NCI-H1417 (cell line): ENCODE results near the gene H3-3A.

Experiments
- DNase-seq, 3 experiments: peaks; one replicate each; lab custom pipeline; 2025; lab: John Stamatoyannopoulos, UW

The H3-3A gene

DNA sequence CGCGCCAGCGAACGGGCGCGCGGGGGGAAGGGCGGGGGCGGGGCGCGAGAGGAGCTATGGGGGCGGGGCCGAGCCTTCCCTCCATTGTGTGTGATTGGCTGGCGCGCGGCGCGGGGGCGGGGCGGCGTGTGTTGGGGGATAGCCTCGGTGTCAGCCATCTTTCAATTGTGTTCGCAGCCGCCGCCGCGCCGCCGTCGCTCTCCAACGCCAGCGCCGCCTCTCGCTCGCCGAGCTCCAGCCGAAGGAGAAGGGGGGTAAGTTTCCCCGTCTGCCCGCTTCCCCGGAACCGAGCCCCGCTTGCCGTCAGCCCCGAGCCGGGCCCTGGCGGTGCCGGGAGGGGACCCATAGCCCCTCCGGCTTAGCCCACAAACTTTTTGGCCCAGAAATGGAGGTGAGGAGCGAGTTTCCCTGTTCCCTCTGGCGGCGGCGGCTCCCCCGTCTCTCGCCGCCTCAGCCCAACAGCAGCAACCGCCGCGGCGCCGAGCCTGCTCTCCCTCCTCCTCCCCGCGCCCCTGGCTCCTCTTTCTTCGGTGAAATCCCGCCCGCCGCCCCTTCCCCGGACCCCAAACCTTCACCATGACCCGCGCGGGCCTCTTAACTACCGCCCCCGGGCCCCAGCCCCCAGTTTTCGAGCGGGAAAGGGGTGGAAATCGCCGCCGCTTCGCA is at the start of gene H3-3A:
TSS of gene H3-3A (plus strand) at position 159 of the 666 bp plus-strand sequence. CDS start 1,636 bp downstream, outside the sequence.
- peak; percentile 89 to 97 (median 95) for DNase-seq

DNA sequence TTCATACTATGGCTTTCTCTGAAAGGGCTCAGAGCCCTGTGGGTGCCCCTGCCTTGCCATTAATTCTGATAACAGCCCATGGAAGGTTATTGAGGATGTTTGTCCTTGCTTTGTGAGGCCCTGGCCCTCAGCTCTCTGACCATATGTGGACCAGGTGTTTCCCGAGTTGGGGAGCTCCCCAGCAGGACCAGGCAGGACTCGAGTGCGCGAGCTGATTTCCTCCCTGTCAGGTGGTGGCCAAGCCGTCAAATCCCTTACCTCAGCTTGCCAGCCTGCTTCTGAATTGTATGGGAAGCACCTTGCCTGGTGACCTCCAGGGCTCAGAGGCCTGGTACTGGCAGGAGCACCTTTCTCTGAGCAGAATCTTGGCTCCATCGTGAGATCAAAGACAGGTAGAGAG is 45.4 kb upstream of the H3-3A start:
- no peak for DNase-seq

DNA sequence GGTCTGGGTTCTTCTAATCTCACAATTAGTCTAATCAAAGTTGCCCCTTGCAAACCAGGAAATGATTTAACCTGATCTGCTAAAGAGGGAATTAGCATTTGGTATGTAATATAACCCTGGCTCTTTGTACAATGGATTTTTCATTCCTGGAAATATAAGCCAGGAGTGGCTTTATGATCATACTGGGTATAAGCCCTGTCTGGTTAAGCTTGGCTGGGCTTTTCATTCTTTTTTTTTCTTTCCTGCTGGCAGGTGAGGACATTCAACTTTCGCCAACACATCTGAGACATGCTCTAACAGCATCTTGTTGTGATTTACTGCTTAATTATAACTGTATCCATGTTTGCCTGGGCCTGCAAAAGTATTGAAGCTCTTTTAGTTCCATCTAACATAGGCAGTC is 42.9 kb upstream of the H3-3A start:
- peak; percentile 3 to 63 (median 18) for DNase-seq

DNA sequence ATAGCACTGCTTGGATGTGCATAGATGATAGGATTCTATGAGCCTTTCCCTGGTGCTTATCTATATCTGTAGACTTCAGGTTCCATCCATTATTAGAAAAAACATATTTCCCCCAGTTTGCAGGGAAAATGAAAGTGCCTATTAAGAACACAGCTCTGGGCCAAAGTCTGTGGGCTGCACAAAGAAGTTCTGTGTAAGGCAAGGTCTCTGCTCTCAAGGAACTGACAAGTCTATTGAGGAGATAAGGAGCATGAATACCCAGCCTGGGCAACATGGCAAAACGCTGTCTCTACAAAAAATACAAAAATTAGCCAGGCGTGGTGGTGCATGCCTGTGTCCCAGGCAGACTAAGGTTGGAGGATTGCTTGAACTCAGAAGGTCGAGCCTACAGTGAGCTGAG is 41.1 kb upstream of the H3-3A start:
- DNase-seq, result no peak

DNA sequence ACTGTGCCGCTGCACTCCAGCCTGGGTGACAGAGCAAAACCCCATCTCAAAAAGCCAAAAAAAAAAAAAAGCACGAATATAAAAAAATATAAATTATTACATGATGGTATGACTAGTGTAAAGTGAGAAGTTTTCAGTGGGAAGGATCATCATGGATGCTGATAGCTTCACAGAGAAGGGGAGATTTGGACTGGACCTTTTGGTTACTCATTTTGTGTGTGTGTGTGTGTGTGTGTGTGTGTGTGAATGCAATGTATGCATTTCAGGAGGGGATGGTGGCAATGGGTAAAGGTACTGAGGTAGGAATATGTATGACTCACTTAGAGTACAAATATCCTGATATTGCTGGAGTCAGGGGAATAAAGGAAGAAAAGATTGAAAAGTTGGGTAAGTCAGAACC is 40.7 kb upstream of the H3-3A start:
- DNase-seq, result no peak

DNA sequence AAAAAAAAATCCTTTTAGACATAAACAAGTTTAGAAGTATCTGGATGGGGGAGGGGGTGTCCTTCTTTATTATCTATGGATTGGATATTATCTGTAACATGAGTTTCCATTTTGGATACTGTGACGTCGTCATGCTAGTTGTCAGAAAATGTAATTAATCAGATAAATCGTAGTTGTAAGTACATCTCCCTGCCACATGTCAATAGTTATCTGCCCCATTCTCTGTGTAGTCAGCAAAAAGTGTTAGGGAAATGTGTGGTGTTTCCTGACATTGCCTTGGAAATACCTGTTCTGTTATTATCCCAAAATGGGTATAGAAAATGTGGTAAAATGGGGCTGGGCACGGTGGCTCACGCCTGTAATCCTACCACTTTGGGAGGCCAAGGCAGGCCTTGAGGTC is 38.8 kb upstream of the H3-3A start:
- DNase-seq, result peak in 1 of 3 experiments; percentile 4

DNA sequence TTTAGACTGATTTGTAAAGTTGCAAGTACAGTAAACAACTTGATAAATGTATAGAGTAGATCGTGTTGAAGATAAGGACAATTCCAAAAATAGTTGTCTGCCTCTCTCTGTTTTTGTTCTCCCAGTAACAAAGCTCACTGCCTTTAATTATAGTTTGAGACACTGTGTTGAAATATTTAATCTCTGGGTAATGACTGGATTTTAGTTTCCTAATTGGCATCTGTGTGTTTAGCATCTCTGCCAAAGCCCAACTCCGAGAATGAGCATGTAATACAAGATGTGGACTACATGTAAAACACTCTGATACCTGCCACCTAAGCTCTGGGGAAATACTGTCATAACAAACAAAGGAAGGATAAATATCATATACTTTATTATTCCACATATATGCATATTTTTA is 35.7 kb upstream of the H3-3A start:
- DNase-seq, result peak in 2 of 3 experiments; percentile 8 to 61

DNA sequence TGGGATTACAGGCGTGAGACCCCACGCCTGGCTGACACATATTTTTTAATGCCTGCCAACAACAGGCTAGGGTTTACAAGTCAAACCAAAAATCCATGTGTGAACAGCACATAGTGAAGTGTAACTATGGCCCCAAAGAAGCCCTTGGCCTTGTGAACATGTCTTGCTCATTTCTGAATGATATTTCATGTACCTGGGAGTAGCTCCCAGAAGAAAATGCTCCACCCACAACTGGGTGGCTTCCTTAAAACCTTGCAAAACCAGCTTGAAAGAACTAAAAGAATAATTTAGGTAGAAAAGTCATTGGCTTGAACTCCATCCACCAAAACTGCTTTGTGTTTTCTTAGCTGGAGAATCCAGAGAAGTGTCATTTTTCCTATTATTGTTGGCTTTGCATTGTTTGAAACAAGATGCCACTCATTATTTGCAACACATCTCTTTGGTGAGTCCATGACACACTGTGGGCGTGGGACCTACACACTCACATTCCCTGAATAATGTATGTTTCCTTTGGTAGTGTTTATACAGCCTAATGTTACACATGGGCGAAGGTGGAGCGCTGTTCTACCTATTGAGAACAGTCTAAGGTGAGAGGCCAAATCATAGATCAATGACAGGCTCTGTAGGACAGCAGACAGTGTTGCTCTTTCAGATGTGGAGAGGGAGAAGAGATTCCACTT is 34.8 kb upstream of the H3-3A start:
- DNase-seq, result no peak

DNA sequence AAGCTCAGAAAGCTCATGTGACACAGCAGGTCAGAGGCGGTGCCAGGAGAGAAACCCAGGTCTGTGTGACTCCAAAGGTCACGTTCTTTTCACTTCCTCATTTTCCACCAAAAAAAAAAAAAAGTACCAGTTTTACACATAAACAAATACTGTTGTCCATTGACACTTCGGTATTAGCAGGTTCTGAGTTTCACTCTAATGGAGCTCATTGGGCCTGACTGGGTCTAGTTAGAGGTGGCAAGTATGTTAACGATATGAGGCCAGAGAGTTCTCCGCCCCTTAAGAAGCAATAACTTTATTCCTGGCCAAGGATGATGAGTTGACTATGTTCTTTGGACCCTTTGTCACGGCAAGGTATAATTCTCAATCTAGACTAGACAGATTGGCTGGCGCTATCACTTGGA is 33.4 kb upstream of the H3-3A start:
- DNase-seq, result no peak

DNA sequence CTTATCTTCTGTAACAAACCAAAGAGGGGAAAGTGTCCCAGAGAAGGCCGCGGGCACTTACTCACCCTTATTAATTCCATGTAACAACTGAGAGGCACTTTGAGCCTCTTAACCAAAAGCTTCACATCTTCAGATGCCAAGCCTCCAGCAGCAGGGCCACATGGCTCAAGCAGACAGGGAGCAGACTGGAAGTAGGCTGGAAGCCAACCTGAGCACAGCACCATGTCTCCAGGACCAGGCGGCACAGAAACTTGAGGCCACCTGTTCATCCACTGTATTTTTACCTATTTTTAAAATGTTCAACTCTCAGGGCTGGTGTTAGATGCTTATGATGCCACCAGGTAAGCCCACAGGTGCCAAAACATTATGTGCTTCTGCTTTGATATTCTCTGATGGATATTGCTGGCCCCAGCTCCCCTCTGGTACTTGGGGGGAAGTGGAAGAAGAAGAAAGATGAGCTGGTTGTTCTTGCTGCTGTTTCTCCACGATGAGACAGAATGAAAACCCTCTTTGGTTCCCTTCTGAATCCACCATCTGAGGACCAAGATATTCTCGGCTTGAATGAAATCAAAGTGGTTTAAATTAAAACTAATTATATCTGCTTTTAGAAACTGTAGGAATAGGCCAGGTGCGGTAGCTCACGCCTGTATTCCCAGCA is 32.8 kb upstream of the H3-3A start:
- DNase-seq, result no peak

DNA sequence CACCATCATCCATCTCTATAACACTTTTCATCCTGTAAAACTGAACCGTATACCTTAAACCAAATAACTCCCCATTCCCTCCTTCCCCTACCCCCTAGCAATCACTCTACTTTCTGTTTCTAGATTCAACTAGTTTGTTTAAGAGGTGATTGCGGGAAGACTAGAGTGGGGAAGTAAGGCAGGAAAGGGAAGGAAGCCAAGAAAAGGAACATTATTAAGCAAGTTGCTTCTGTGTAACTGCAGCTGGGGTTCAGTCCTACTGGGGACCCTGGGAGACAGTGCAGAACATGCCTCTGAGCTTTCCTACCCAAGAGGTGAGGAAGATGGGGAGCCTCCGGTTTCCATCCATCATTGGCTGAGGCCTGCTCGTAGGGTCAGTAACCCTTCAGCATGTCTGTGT is 28.9 kb upstream of the H3-3A start:
- no peak for DNase-seq

DNA sequence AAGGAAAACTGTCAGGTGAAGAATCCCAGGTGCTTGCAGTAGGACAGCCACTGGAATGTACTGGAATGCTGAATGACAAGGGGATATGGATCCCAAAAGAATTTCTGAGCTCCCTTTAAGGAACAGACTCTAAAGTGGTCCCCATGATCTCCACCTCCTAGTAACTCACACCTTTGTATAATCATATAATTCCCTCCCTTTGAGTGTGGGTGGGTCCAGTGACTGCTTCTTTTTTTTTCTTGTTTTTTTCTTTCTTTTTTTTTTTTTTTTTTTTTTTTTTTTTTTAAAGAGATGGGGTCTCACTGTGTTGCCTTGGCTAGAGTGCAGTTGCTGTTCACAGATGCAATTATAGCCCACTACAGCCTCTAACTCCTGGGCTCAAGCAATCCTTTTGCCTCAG is 28.5 kb upstream of the H3-3A start:
- no peak for DNase-seq

DNA sequence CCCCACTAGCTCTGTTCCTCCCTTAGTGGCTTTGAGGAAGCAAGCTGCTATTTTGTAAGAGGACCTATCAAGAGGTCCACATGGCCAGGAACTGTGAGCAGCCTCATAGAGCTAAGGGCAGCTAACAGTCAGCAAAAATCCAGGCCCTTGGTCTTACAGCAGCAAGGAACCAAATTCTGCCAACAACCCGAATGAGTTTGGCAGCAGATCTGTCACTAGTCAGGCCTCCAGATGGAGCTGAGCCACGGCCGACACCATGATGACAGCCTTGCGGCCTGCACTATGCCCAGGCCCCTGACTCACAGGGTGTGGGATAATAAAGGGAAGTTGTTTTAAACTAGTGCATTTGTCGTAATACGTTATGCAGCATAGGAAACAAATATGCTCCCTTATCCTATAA is 28.0 kb upstream of the H3-3A start:
- DNase-seq, result no peak

DNA sequence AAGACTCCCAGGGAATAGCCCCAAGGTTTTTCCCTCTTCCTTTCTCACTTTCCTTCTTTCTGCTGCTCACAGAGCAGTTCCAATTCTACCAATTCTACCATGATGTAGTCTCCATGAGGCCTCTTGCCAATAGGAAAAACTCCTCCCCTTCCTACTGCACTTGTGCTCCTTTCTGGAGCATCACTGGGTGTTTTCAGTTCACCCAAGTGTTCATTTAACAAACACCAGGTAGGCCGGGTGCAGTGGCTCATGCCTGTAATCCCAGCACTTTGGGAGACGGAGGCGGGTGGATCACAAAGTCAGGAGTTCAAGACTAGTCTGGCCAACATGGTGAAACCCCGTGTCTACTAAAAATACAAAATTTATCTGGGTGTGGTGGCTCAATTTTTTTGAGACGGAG is 26.6 kb upstream of the H3-3A start:
- DNase-seq, result no peak

DNA sequence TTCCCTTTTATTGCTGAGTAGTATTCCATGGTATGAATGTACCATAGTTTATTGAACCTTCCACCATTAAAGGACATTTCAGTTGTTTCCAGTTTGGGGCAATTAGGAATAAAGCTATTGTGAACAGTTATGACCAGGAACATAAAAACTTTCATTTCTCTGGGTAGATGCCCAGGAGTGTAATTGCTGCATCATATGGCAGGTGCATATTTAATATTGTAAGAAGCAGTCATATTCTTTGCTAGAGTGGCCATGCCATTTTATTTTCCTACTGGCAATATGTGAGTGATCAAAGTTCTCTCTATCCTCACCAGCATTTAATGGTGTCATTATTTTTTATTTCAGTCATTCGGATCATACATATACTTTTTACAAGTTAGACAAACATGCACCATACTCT is 23.9 kb upstream of the H3-3A start:
- no peak for DNase-seq

DNA sequence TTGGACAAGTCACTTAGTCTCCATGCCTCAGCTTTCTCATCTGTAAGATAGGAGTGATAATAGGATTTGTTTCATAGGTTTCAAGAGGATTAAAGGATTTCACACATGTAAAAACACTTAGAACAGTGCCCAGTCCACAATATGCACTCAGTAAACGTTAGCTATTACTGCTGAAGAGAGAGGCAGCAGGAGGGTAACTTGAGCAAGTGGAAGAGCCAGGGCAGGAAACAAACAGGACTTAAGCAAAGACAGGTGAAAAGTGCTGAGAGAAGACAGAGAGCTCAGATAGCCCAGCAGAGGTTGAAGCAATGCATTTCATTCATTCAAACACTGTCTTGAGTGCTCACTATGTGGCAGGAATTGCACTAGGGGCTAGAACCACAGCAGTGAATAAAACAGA is 21.1 kb upstream of the H3-3A start:
- DNase-seq, result no peak

DNA sequence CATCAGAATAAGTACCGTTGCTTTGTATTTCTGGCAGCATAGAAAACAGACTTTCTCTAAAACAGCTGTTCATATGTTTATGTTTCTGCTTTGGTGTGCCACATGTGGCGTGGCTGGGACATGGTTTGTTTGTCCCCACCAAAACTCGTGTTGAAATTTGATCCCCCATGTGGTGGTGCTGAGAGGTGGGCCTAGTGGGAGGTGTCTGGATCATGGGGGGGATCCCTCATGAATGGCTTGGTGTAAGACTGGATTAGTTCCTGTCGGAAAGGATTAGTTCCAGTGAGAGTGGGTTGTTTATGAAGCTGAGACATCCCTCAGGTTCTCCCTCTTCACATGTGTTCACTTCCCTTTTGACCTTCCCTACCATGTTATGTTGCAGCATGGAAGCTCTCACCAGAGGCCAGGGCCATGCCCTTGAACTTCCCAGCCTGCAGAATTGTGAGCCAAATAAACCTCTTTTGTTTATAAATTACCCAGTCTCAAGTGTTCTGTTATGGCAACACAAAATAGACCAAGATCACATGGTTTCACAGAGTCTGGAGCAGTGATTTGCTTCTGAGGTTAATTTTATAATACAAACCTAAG is 17.9 kb upstream of the H3-3A start:
- DNase-seq, result no peak

DNA sequence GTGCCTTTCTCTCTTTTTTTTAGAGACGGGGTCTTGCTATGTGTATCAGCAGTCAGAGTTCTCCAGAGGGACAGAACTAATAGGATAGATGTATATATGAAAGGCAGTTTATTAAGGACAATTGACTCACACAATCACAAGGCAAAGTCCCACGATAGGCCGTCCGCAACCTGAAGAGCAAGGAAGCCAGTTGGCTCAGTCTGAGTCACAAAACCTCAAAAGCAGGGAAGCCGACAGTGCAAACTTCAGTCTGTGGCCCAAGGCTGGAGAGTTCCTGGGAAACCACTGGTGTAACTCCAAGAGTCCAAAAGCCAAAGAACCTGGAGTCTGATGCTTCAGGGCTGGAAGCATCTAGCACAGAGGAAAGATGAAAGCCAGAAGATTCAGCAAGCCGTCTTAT is 16.3 kb upstream of the H3-3A start:
- DNase-seq, result no peak

DNA sequence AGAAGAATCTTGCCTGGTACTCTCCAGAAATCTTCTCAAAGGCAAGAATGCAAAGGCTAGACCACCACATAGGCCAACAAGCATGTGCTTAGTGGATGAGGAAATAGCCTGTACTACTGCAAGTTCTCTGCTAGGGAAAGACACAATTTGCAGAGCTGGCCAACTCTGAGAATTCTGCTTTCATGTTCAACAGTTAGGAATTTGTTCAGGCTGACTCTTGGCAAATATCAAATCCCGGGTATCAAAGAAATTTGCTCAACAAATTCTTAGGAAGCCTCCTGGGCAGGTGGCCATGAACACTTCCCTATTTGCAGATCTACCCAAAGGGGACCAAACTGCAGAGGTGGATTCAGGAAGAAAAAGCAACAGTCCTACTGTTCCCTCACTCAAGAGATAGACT is 15.0 kb upstream of the H3-3A start:
- no peak for DNase-seq

DNA sequence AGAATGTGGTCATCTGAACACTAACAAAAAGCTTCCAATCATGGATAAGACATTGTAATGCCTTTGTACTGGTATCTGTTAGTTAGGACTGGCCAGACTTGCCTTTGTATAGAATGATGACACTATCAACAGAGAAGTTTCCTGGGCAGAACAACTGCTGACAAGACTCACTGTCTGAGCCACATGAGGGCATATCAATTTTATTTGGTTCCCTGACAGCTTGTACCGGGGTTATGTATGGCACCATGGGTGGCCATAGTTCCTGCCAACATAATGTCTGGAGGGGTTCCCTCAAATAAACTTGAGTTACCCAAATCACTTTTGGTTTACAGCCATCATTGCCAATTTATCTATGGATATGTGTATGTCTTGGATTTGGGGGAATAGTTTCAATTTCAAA is 13.6 kb upstream of the H3-3A start:
- DNase-seq, result no peak

DNA sequence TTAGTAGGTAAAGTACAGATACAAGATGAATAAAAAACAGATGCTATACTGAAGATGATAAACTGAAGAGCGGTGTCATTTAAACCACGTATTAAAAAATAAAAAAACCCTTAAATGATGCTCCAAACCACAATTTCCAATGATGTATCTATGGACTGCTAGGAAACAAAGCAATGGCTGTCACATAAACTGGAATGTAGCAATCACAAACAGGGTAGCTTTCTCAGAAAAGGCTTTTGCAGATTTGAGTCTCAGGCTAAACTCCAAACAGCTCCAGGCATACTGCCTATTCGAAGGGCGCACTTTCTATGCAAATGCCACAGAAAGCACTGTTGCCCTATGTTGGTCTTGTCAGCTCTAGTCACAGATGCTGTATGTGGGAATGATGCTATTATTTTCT is 12.4 kb upstream of the H3-3A start:
- DNase-seq, result no peak

DNA sequence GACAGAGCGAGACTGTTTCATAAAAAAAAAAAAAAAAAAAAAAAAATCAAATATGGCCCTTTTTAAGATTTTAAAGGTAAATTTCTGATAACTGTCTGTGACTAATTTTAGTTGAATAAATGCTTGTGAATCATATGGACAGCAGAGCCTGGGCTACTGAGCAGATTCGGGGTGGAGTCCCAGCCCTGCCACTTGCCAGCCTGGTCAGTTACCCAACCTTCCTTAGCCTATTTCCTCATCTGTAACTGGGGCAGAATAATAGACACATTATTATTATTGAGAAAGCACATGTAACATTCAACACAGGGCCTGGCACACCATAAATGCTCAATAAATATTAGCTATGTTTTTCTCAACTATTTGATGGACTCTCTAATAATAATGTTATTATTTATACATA is 11.2 kb upstream of the H3-3A start:
- DNase-seq, result no peak

DNA sequence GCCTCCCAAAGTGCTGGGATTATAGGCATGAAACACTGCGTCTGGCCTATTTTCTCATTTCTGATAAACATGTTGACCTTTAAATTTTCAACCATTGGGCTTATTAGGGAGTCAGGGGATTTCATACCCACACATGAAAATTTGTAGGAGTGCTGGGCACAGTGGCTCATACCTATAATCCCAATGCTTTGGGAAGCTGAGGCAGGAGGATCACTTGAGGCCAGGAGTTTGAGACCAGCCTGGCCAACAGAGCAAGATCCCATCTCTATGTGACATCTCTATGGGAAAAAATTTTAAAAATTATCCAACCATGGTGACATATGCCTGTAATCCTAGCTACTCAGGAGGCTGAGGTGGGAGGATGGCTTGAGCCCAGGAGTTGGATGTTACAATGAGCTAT is 10.5 kb upstream of the H3-3A start:
- DNase-seq, result no peak
